HG03342 (cell line): ENCODE data around the gene ABCA13.
"Not testable (repeated sequence)": the region's sequence is repeated elsewhere in the genome, so short reads cannot be mapped to it uniquely, and the experiment has no call there.

Experiments used
- ATAC-seq: cut with Tn5 transposase; IDR thresholded peaks from one replicate; pipeline ENCODE4 v1.9.1; 2021; ENCODE audit warnings: mild to moderate bottlenecking, moderate library complexity; ENCODE audit not compliant: unreplicated experiment

The ABCA13 gene

GRCh38 chr7:48171202-48171601, at the start of gene ABCA13:
Gene ABCA13 (plus strand): TSS chr7:48171458. CDS start chr7:48171484, 26 bp downstream.
- no peak for ATAC-seq

- no peak for ATAC-seq
These were observed 45.2 kb upstream of the ABCA13 start for GRCh38 chr7:48126037-48126436.

GRCh38 chr7:48130658-48131108, 40.6 kb upstream of the ABCA13 start:
- no peak for ATAC-seq

- ATAC-seq: no peak
These were observed 38.5 kb upstream of the ABCA13 start for GRCh38 chr7:48132792-48133191.

GRCh38 chr7:48139459-48139858, 31.8 kb upstream of the ABCA13 start:
- ATAC-seq: no peak

GRCh38 chr7:48140001-48140681, 31.1 kb upstream of the ABCA13 start:
- ATAC-seq: no peak

- ATAC-seq: no peak
These were observed 29.7 kb upstream of the ABCA13 start for GRCh38 chr7:48141521-48141920.

GRCh38 chr7:48144291-48144768, 26.9 kb upstream of the ABCA13 start:
- no peak for ATAC-seq

- ATAC-seq: no peak
These were observed 24.1 kb upstream of the ABCA13 start for GRCh38 chr7:48147078-48147591.

- not testable (repeated sequence) for ATAC-seq
These were observed 23.6 kb upstream of the ABCA13 start for GRCh38 chr7:48147690-48148089.

GRCh38 chr7:48148311-48148710, 22.9 kb upstream of the ABCA13 start:
- ATAC-seq: no peak

GRCh38 chr7:48149058-48149457, 22.2 kb upstream of the ABCA13 start:
- no peak for ATAC-seq

- no peak for ATAC-seq
These were observed 21.2 kb upstream of the ABCA13 start for GRCh38 chr7:48150086-48150485.

- ATAC-seq: no peak
These were observed 16.4 kb upstream of the ABCA13 start for GRCh38 chr7:48154792-48155413.

GRCh38 chr7:48158404-48158803, 12.9 kb upstream of the ABCA13 start:
- no peak for ATAC-seq

GRCh38 chr7:48161407-48162125, 9.7 kb upstream of the ABCA13 start:
- ATAC-seq: no peak

- no peak for ATAC-seq
These were observed 6.1 kb upstream of the ABCA13 start for GRCh38 chr7:48165157-48165556.

- no peak for ATAC-seq
These were observed 3.1 kb upstream of the ABCA13 start for GRCh38 chr7:48168159-48168558.

- no peak for ATAC-seq
These were observed 752 bp upstream of the ABCA13 start for GRCh38 chr7:48170506-48170905.

- ATAC-seq: no peak
These were observed 2.1 kb downstream of the ABCA13 start for GRCh38 chr7:48173313-48173712.

GRCh38 chr7:48173756-48174382, 2.6 kb downstream of the ABCA13 start:
- ATAC-seq: no peak
